MCF 10A (cell line): ENCODE measurements around the gene IL11RA. TPM values are rescaled to one million over a fixed set of nuclear protein-coding genes. Genes with fewer than 3 reads are reported as not detected.

ENCODE experiments used
- BruUV-seq: library from RNA; stranded (reverse); fragments of 400-500 nt; replicated peaks from 2 replicates; lab custom pipeline; 2021; lab: Mats Ljungman, UMichigan
- CTCF ChIA-PET: fragments of 300-600 bp; sonication (Branson Sonifier 250); formaldehyde crosslinking; extraction: SDS; loops from one replicate; lab custom pipeline; 2021; ENCODE audit warnings: antibody characterized with exemption, inconsistent platforms; lab: Yijun Ruan, JAX
- POLR2A ChIA-PET: fragments of 300-600, 350-650 bp; sonication (Branson Sonifier 250); formaldehyde crosslinking; extraction: SDS; loops from one replicate; lab custom pipeline; 2020; ENCODE audit warnings: antibody characterized with exemption, inconsistent platforms; lab: Yijun Ruan, JAX
- DNase-seq: peaks from one replicate; pipeline ENCODE4 v3.0.0-alpha.2; 2018; ENCODE audit not compliant: unreplicated experiment
- H3K27ac Mint-ChIP-seq: one replicate; pipeline ENCODE4 v1.8.0; 2022; ENCODE audit warnings: mild to moderate bottlenecking, low read depth, mixed read lengths; ENCODE audit not compliant: unreplicated experiment
- H3K27me3 Mint-ChIP-seq: one replicate; pipeline ENCODE4 v1.8.0; 2022; ENCODE audit warnings: mixed read lengths; ENCODE audit not compliant: insufficient read depth, unreplicated experiment
- H3K36me3 Mint-ChIP-seq: one replicate; pipeline ENCODE4 v1.8.0; 2022; ENCODE audit warnings: mild to moderate bottlenecking, moderate library complexity, mixed read lengths; ENCODE audit not compliant: insufficient read depth, unreplicated experiment
- H3K4me1 Mint-ChIP-seq: one replicate; pipeline ENCODE4 v1.8.0; 2022; ENCODE audit warnings: mixed read lengths; ENCODE audit not compliant: insufficient read depth, unreplicated experiment
- H3K4me3 Mint-ChIP-seq: one replicate; pipeline ENCODE4 v1.8.0; 2022; ENCODE audit warnings: mild to moderate bottlenecking, moderate library complexity, mixed read lengths; ENCODE audit not compliant: unreplicated experiment
- H3K9me3 Mint-ChIP-seq: one replicate; pipeline ENCODE4 v1.8.0; 2022; ENCODE audit warnings: mixed read lengths; ENCODE audit not compliant: unreplicated experiment
- intact Hi-C: fragments of 100-400 bp; cut with micrococcal nuclease; formaldehyde crosslinking; loops from 2 replicates; pipeline ENCODE4 v1.14.1; 2022
- total RNA-seq: library from RNA; stranded (reverse); gene quantifications from 2 replicates; pipeline ENCODE4 v1.2.3, GENCODE V29; 2022
- TF ChIP-seq, protein P1 (sequence below): fragments of 200-600 bp; IDR thresholded peaks from one replicate; pipeline ENCODE4 v1.8.0; 2022; ENCODE audit warnings: antibody characterized with exemption, mild to moderate bottlenecking; ENCODE audit not compliant: unreplicated experiment

The IL11RA gene
- total RNA-seq, 1 experiment from 2014 or later = 4.0 TPM

- ChIA-PET POLR2A (interaction anchor here (0.5 to 0.6 kb wide), 3 partner anchors 276 to 1157 kb away, joined by 3 read pairs; no protein-coding TSS in a partner anchor), CTCF (interaction anchor here (0.6 to 5.1 kb wide), 6 partner anchors 15 to 894 kb away, joined by 3 to 42 read pairs (median 6); no protein-coding TSS in a partner anchor)
- DNase-seq = no peak
- intact Hi-C loops = loop anchor here (10.0 kb wide), 1 partner anchor 352 kb away; no protein-coding TSS in a partner anchor
- BruUV-seq = no TSS peak
- Mint-ChIP-seq H3K27ac (no peak overlapping the region), H3K9me3 (no peaks in the 10 kb centered on the region), H3K4me1 (peaks cover 5% of the 10 kb centered on the region), H3K27me3 (no peaks in the 10 kb centered on the region), H3K4me3 (no peak overlapping the region), H3K36me3 (peaks cover 6% of the 10 kb centered on the region)
- TF ChIP-seq, protein P1, sequence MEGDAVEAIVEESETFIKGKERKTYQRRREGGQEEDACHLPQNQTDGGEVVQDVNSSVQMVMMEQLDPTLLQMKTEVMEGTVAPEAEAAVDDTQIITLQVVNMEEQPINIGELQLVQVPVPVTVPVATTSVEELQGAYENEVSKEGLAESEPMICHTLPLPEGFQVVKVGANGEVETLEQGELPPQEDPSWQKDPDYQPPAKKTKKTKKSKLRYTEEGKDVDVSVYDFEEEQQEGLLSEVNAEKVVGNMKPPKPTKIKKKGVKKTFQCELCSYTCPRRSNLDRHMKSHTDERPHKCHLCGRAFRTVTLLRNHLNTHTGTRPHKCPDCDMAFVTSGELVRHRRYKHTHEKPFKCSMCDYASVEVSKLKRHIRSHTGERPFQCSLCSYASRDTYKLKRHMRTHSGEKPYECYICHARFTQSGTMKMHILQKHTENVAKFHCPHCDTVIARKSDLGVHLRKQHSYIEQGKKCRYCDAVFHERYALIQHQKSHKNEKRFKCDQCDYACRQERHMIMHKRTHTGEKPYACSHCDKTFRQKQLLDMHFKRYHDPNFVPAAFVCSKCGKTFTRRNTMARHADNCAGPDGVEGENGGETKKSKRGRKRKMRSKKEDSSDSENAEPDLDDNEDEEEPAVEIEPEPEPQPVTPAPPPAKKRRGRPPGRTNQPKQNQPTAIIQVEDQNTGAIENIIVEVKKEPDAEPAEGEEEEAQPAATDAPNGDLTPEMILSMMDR = no peak
Measured at GRCh38 chr9:34606905-34607304, 45.1 kb upstream of the IL11RA start.

DNA sequence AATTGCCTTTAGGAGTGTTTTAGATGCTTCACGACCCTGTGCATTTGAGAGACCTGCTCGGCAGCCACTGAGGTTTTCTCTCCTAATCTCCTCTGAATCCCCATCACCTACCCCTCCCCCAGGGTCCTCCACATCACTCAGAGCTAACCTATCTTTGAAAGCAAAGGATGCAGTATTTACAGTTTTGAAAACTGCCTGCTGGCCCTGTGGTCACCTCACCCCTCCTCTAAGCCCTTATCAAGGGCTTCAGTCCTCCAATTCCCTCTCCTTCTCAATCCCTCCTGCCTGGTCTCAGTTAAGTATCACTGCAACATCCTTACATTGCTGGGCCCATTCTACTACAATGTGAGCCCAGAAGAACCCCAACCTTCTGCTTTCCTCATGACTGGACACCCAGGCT lies 44.7 kb upstream of the IL11RA start:
- Mint-ChIP-seq H3K4me3 (no peak overlapping the region), H3K27me3 (no peaks in the 10 kb centered on the region), H3K27ac (no peak overlapping the region), H3K36me3 (peaks cover 6% of the 10 kb centered on the region), H3K9me3 (no peaks in the 10 kb centered on the region), H3K4me1 (peaks cover 5% of the 10 kb centered on the region)
- ChIA-PET CTCF (interaction anchor here (0.6 to 5.1 kb wide), 5 partner anchors 15 to 745 kb away, joined by 3 to 42 read pairs (median 10); no protein-coding TSS in a partner anchor), POLR2A (interaction anchor here (0.6 to 0.7 kb wide), 2 partner anchors 37 to 559 kb away, joined by 3 to 4 read pairs; no protein-coding TSS in a partner anchor)
- BruUV-seq = no TSS peak
- DNase-seq = no peak
- intact Hi-C loops = loop anchor here (10.0 kb wide), 1 partner anchor 353 kb away; no protein-coding TSS in a partner anchor
- TF ChIP-seq, protein P1 = no peak

GRCh38 chr9:34610434-34611206 lies 41.4 kb upstream of the IL11RA start:
- no TSS peak for BruUV-seq
- H3K4me1 Mint-ChIP-seq = peaks cover 14% of the 10 kb centered on the region
- H3K27ac Mint-ChIP-seq = peak overlapping the region; percentile 97
- CTCF ChIA-PET = interaction anchor here (0.6 to 8.8 kb wide), 7 partner anchors 11 to 246 kb away, joined by 3 to 113 read pairs (median 4); partner anchors contain the start of gene SIGMAR1
- H3K36me3 Mint-ChIP-seq = peaks cover 12% of the 10 kb centered on the region
- DNase-seq = no peak
- TF ChIP-seq, protein P1 = no peak
- intact Hi-C loops = no loop called here
- no peaks in the 10 kb centered on the region for H3K9me3 Mint-ChIP-seq
- H3K27me3 Mint-ChIP-seq = no peaks in the 10 kb centered on the region
- POLR2A ChIA-PET = interaction anchor here (0.5 to 2.4 kb wide), 8 partner anchors 10 to 355 kb away, joined by 3 to 21 read pairs (median 4); partner anchors contain the start of genes DCTN3 and SIGMAR1
- H3K4me3 Mint-ChIP-seq = peak overlapping the region; percentile 91

GRCh38 chr9:34611251-34611810 lies 40.7 kb upstream of the IL11RA start:
- peaks cover 17% of the 10 kb centered on the region for H3K36me3 Mint-ChIP-seq
- H3K27me3 Mint-ChIP-seq = no peaks in the 10 kb centered on the region
- no peaks in the 10 kb centered on the region for H3K9me3 Mint-ChIP-seq
- ChIA-PET POLR2A (interaction anchor here (0.5 to 2.4 kb wide), 8 partner anchors 9 to 355 kb away, joined by 3 to 21 read pairs (median 4); partner anchors contain the start of genes DCTN3 and SIGMAR1), CTCF (interaction anchor here (0.6 to 8.8 kb wide), 8 partner anchors 12 to 245 kb away, joined by 3 to 113 read pairs (median 4); partner anchors contain the start of gene SIGMAR1)
- no peak for DNase-seq
- H3K4me1 Mint-ChIP-seq = peaks cover 14% of the 10 kb centered on the region
- TF ChIP-seq, protein P1 = no peak
- intact Hi-C loops = no loop called here
- BruUV-seq = TSS peak; percentile 61
- H3K4me3 Mint-ChIP-seq = peak overlapping the region; percentile 91
- H3K27ac Mint-ChIP-seq = peak overlapping the region; percentile 97
